Activated T-helper 2 cell treated with anti-CD3 and anti-CD28 coated beads, Interferon-gamma antibody, Interleukin-2, Interleukin-4, amounts not matched to agents 10 μg/mL and 5 μg/mL and 100 μg/mL, durations not matched to agents 14 hours and 24 hours and 36 hours (primary cell): ENCODE measurements around the gene PSMB5. TPM values are rescaled to one million over a fixed set of nuclear protein-coding genes. Genes with fewer than 3 reads are reported as not detected.

Experiments
- DNase-seq: peaks from one replicate; pipeline ENCODE4 v3.0.0; 2021; ENCODE audit warnings: low spot score
- H3K27ac Mint-ChIP-seq: one replicate; pipeline ENCODE4 v1.8.0; 2021; ENCODE audit warnings: mixed read lengths
- H3K27me3 Mint-ChIP-seq: one replicate; pipeline ENCODE4 v1.8.0; 2021; ENCODE audit warnings: low read depth, mixed read lengths
- H3K36me3 Mint-ChIP-seq: one replicate; pipeline ENCODE4 v1.8.0; 2021; ENCODE audit warnings: low read depth, mixed read lengths
- H3K4me1 Mint-ChIP-seq: one replicate; pipeline ENCODE4 v1.8.0; 2021; ENCODE audit warnings: low read depth, mixed read lengths
- H3K4me3 Mint-ChIP-seq: one replicate; pipeline ENCODE4 v1.8.0; 2021; ENCODE audit warnings: low read depth, mild to moderate bottlenecking, moderate library complexity, mixed read lengths
- H3K9me3 Mint-ChIP-seq: one replicate; pipeline ENCODE4 v1.8.0; 2021; ENCODE audit warnings: mixed read lengths
- intact Hi-C: fragments of 100-400 bp; cut with micrococcal nuclease; formaldehyde crosslinking; loops from one replicate; pipeline ENCODE4 v1.15.1; 2023
- total RNA-seq: library from RNA; stranded (reverse); gene quantifications from 2 replicates; pipeline ENCODE4 v1.2.3, GENCODE V29; 2022

PSMB5 gene
- total RNA-seq, 1 donor from 2014 or later: 124 TPM

DNA sequence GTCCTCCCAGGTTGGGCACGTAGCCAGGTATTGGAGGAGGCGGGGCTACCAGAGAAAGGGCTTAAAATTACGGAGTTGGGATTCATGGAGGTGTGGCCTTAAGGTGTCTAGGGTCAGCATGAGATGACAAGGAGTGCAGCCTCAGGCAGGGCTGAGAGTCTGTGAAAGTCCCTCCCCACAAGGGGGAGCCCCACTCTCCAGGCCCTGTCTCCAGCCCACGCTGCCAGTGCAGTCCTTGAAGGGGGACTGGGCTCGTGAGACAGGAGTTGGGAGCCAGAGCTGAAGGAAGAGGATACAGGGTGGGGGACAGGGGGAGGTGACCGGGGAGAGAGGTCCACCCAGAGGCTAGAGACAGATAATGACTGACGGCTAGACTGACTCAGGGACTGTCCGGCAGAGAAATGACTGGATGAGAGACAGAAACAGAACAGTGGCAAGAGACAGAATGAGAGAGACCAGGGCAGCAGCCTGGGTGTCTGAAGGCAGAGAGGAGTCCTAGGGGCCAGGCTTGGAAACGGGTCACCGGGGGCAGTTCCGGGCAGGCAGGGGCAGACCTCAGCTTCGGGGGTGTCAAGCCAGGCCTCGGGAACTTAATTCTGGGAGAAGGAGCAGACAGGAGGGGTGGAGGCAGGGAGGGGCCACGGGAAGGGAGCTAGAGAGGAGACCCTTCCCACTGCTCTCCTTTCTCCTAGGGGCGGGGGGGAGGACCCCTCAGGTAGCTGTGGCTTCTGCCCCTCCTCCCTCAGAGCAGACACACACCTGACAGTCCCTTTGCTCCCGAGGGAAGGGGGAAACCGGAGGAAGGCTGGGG is 21.6 kb upstream of the PSMB5 start:
- Mint-ChIP-seq H3K9me3 (no peaks in the 10 kb centered on the region), H3K27me3 (peaks cover 7% of the 10 kb centered on the region), H3K4me1 (peaks cover 16% of the 10 kb centered on the region), H3K27ac (peak overlapping the region; percentile 43), H3K4me3 (peak overlapping the region; percentile 84), H3K36me3 (peaks cover 21% of the 10 kb centered on the region)
- intact Hi-C loops: loop anchor here (1.0 to 5.0 kb wide), 4 partner anchors 22 to 126 kb away; partner anchors contain the start of gene PSMB5
- peak; percentile 57 for DNase-seq

GRCh38 chr14:23055621-23056144 is 21.0 kb upstream of the PSMB5 start:
- Mint-ChIP-seq H3K4me3 (peak overlapping the region; percentile 84), H3K36me3 (peaks cover 14% of the 10 kb centered on the region), H3K27me3 (peaks cover 7% of the 10 kb centered on the region), H3K4me1 (peaks cover 16% of the 10 kb centered on the region), H3K27ac (no peak overlapping the region), H3K9me3 (no peaks in the 10 kb centered on the region)
- no peak for DNase-seq
- intact Hi-C loops: loop anchor here (1.0 to 5.0 kb wide), 4 partner anchors 21 to 125 kb away; partner anchors contain the start of gene PSMB5

DNA sequence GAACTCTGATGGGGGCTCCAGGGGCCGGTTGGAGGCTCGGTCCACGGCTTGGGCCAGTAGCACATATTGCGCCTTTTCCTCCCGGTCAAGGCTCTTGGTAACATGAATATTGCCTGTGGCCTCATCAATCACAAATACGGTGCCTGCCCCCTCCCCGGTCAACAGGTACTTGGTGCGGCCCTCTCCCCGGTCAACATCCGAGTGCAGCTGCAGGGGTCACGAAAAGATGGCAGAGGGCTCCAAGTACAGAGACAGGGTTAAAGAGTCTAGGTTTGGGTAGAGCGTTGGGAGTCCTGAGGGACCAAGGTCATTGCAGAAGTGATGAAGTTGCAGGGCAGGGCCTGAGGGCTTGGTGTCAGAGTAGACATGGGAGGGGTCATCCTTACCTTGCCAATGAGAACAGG is 20.4 kb upstream of the PSMB5 start:
- Mint-ChIP-seq H3K4me1 (peaks cover 16% of the 10 kb centered on the region), H3K9me3 (no peaks in the 10 kb centered on the region), H3K4me3 (no peak overlapping the region), H3K36me3 (peaks cover 12% of the 10 kb centered on the region), H3K27ac (no peak overlapping the region), H3K27me3 (peaks cover 7% of the 10 kb centered on the region)
- intact Hi-C loops: loop anchor here (5.0 kb wide), 1 partner anchor 48 kb away; no protein-coding TSS in a partner anchor
- no peak for DNase-seq

GRCh38 chr14:23054000-23054811 is 19.5 kb upstream of the PSMB5 start:
- peaks cover 7% of the 10 kb centered on the region for H3K27me3 Mint-ChIP-seq
- peaks cover 16% of the 10 kb centered on the region for H3K4me1 Mint-ChIP-seq
- H3K9me3 Mint-ChIP-seq: no peaks in the 10 kb centered on the region
- H3K4me3 Mint-ChIP-seq: no peak overlapping the region
- H3K36me3 Mint-ChIP-seq: peaks cover 6% of the 10 kb centered on the region
- H3K27ac Mint-ChIP-seq: no peak overlapping the region
- no peak for DNase-seq
- intact Hi-C loops: no loop called here

GRCh38 chr14:23053426-23053825 is 18.7 kb upstream of the PSMB5 start:
- no peak overlapping the region for H3K27ac Mint-ChIP-seq

DNA sequence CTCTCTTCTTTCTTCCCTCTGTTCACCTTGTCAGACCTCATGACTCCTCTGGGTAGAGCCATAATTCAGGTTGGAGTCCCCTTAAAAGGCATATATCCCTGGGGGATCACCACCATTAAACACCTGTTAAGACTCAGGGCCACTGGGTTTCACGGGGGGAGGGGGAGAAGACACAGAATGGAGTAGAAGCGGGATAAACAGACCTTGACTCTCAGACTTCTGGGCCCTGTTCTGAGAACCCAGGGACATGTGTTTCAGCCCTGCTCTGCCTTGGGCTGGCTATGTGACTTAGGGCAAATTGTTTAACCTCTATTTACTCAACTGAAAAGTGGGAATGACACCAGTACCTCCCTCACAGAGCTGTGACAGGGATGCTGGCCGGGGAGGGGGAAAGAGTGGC is 18.0 kb upstream of the PSMB5 start:
- no peak for DNase-seq
- no peaks in the 10 kb centered on the region for H3K36me3 Mint-ChIP-seq
- peaks cover 7% of the 10 kb centered on the region for H3K27me3 Mint-ChIP-seq
- no peaks in the 10 kb centered on the region for H3K9me3 Mint-ChIP-seq
- intact Hi-C loops: no loop called here
- no peak overlapping the region for H3K4me3 Mint-ChIP-seq
- peaks cover 11% of the 10 kb centered on the region for H3K4me1 Mint-ChIP-seq
- H3K27ac Mint-ChIP-seq: no peak overlapping the region

More at GRCh38 chr14:23053426-23053825, 18.7 kb upstream of the PSMB5 start:
- intact Hi-C loops: no loop called here
- peaks cover 16% of the 10 kb centered on the region for H3K4me1 Mint-ChIP-seq
- peaks cover 3% of the 10 kb centered on the region for H3K36me3 Mint-ChIP-seq
- no peak for DNase-seq
- no peaks in the 10 kb centered on the region for H3K9me3 Mint-ChIP-seq
- no peak overlapping the region for H3K4me3 Mint-ChIP-seq
- H3K27me3 Mint-ChIP-seq: peaks cover 7% of the 10 kb centered on the region

GRCh38 chr14:23052182-23052623 is 17.5 kb upstream of the PSMB5 start:
- no peak for DNase-seq
- no peaks in the 10 kb centered on the region for H3K9me3 Mint-ChIP-seq
- H3K4me1 Mint-ChIP-seq: peaks cover 11% of the 10 kb centered on the region
- no peak overlapping the region for H3K27ac Mint-ChIP-seq
- H3K27me3 Mint-ChIP-seq: peaks cover 8% of the 10 kb centered on the region
- H3K36me3 Mint-ChIP-seq: no peaks in the 10 kb centered on the region
- H3K4me3 Mint-ChIP-seq: no peak overlapping the region
- intact Hi-C loops: no loop called here

DNA sequence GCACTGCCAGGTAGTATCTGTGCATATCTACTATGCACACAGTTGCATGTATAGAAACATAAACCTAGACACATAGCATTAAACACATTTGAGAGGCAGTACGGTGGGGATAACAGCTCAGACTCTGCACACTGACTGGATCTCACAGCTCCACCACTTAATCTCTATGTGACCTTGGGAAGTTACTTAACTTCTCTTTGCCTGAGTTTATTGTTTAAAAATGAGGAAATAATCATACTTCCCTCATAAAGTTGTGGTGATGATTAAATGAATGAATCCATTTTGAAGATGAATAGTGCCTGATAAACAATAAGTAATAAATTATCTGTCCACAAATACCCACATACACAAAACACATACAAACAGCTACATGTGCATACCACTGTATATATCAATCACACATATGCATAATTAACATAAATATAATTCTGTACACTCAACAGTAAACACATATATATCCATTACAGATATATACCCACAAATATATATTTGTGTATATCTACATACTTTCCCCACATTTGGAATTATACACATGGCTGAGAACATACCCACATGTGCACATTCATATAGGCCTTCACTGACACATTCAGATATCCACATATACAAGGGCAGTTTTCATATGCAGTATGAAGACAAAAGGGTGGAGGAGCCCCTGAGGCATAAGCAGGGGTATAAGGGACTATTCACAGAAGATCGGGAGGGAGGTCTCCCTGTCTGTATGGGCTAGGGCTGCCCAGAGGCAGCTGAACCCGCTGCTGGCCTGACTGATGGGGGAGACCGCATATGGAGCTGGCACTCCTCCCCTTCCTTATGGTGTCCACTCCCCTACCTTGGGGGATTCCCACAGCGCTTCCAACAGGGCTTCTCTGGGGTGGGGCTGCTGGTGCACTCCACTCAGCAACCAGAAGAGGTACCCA is 16.7 kb upstream of the PSMB5 start:
- DNase-seq: no peak
- H3K4me3 Mint-ChIP-seq: no peak overlapping the region
- H3K27ac Mint-ChIP-seq: no peak overlapping the region
- peaks cover 4% of the 10 kb centered on the region for H3K27me3 Mint-ChIP-seq
- no peaks in the 10 kb centered on the region for H3K36me3 Mint-ChIP-seq
- intact Hi-C loops: no loop called here
- H3K9me3 Mint-ChIP-seq: no peaks in the 10 kb centered on the region
- H3K4me1 Mint-ChIP-seq: peaks cover 5% of the 10 kb centered on the region

GRCh38 chr14:23049011-23049410 is 14.3 kb upstream of the PSMB5 start:
- Mint-ChIP-seq H3K36me3 (no peaks in the 10 kb centered on the region), H3K27ac (no peak overlapping the region), H3K4me1 (no peaks in the 10 kb centered on the region), H3K9me3 (no peaks in the 10 kb centered on the region), H3K4me3 (no peak overlapping the region), H3K27me3 (peaks cover 1% of the 10 kb centered on the region)
- DNase-seq: no peak
- intact Hi-C loops: no loop called here

GRCh38 chr14:23047751-23048693 is 13.3 kb upstream of the PSMB5 start:
- Mint-ChIP-seq H3K4me1 (no peaks in the 10 kb centered on the region), H3K27me3 (peaks cover 1% of the 10 kb centered on the region), H3K4me3 (no peak overlapping the region), H3K27ac (no peak overlapping the region), H3K36me3 (no peaks in the 10 kb centered on the region), H3K9me3 (no peaks in the 10 kb centered on the region)
- intact Hi-C loops: no loop called here
- DNase-seq: no peak

DNA sequence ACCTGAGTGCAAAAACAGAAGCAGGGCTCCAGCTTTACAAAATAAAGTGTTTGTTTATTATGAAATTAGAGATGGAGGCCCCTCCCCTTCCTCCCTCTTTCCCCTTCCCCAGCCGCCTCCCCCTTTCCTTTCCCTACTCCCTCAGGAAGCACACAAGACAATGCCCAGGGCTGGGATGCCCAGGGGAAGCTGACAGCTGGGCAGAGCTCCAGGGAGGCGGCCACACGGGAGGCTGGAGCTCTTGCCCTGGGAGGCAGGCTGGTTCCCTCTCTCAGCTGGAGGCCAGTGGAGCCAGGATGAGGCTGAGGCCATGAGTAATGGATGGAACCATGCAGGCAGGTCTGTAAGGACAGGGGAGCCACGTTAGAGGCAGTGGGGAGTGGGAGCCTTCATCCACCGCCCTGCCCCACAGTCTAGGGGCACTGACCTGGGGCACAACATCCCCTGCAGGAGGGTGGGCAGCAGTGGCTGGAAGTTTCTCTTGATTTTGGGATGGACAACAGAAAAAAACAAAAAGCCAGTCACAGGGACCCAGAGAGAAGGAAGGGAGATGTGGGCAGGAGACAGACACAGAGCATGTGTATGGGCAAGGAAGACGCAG is 12.4 kb upstream of the PSMB5 start:
- Mint-ChIP-seq H3K9me3 (no peaks in the 10 kb centered on the region), H3K27ac (no peak overlapping the region), H3K27me3 (peaks cover 1% of the 10 kb centered on the region), H3K4me3 (no peak overlapping the region), H3K4me1 (no peaks in the 10 kb centered on the region), H3K36me3 (no peaks in the 10 kb centered on the region)
- intact Hi-C loops: no loop called here
- no peak for DNase-seq
